Ascending aorta (tissue), 2 donors: ENCODE measurements around the gene ARSJ. TPM values are rescaled to one million over a fixed set of nuclear protein-coding genes. Genes with fewer than 3 reads are reported as not detected.

Experiments
- DNase-seq, 2 donors: peaks; one replicate each; pipeline ENCODE4 v3.0.0-alpha.2; 2019; ENCODE audit warnings: low spot score in 2 of 2
- H3K27ac ChIP-seq, 2 donors: fragments of 200-600 bp; sonication (generic); one replicate each; pipeline ENCODE4 v1.5.1; 2016 to 2017; ENCODE audit warnings: mild to moderate bottlenecking in 1 of 2
- H3K27me3 ChIP-seq: fragments of 200-600 bp; sonication (generic); one replicate; pipeline ENCODE4 v1.5.1; 2017
- H3K36me3 ChIP-seq, 2 donors: fragments of 200-600 bp; sonication (generic); one replicate each; pipeline ENCODE4 v1.5.1; 2016
- H3K4me1 ChIP-seq, 2 donors: fragments of 200-600 bp; sonication (generic); one replicate each; pipeline ENCODE4 v1.5.1; 2016 to 2017; ENCODE audit warnings: mild to moderate bottlenecking in 1 of 2
- H3K4me3 ChIP-seq, 2 donors: fragments of 200-600 bp; sonication (generic); one replicate each; pipeline ENCODE4 v1.5.1; 2016 to 2017; ENCODE audit warnings: mild to moderate bottlenecking in 1 of 2
- H3K9me3 ChIP-seq, 2 donors: fragments of 200-600 bp; sonication (generic); one replicate each; pipeline ENCODE4 v1.5.1; 2016
- CTCF ChIP-seq, 3 experiments: fragments of 200-600 bp in 2 of 3; fragments of 450-650 bp in 1 of 3; sonication (generic) in 2 of 3; IDR thresholded peaks; one replicate each; pipeline ENCODE4 v1.5.1; 2016 to 2019; ENCODE audit warnings: antibody characterized with exemption in 3 of 3, mild to moderate bottlenecking in 1 of 3, moderate library complexity in 1 of 3
- intact Hi-C: fragments of 100-400 bp; cut with DNase I; formaldehyde crosslinking; loops from one replicate; pipeline ENCODE4 v1.15.1; 2023
- total RNA-seq: library from RNA; depleted of rRNA; stranded (reverse); fragments of >200 nt; gene quantifications from one replicate; pipeline ENCODE4 v1.1.0, GENCODE V29; 2016

The ARSJ gene
- total RNA-seq, 1 donor from 2014 or later, result 14.6 TPM

- peak overlapping the region; percentile 10 to 94 for H3K27ac ChIP-seq
- DNase-seq, result no peak
- H3K9me3 ChIP-seq, result no peaks in the 10 kb centered on the region
- TF ChIP-seq CTCF (IDR thresholded peaks at IDR 0.05), result no peak
- no peaks in the 10 kb centered on the region for H3K27me3 ChIP-seq
- intact Hi-C loops, result no loop called here
- H3K36me3 ChIP-seq, result no peaks in the 10 kb centered on the region
- H3K4me1 ChIP-seq, result peaks cover 0 to 17% of the 10 kb centered on the region in 2 donors
- H3K4me3 ChIP-seq, result no peak overlapping the region
Measured at GRCh38 chr4:113981591-113981990, 2.1 kb upstream of the ARSJ start.

- no peaks in the 10 kb centered on the region for H3K36me3 ChIP-seq
- peak overlapping the region; percentile 92 to 94 for H3K27ac ChIP-seq
- H3K4me1 ChIP-seq, result peaks cover 0 to 17% of the 10 kb centered on the region in 2 donors
- H3K9me3 ChIP-seq, result no peaks in the 10 kb centered on the region
- no peak for DNase-seq
- no peaks in the 10 kb centered on the region for H3K27me3 ChIP-seq
- H3K4me3 ChIP-seq, result peak overlapping the region; percentile 74 to 80
- intact Hi-C loops, result loop anchor here (2.0 to 10.0 kb wide), 4 partner anchors 21 to 295 kb away; partner anchors contain the start of gene CAMK2D
- TF ChIP-seq CTCF (IDR thresholded peaks at IDR 0.05), result no peak
Measured at GRCh38 chr4:113979905-113980615, 613 bp upstream of the ARSJ start.

GRCh38 chr4:113978561-113979147 is 793 bp downstream of the ARSJ start:
- Histone ChIP-seq H3K9me3 (peaks cover 0 to 5% of the 10 kb centered on the region in 2 donors), H3K4me3 (peak overlapping the region; percentile 74 to 80), H3K27me3 (no peaks in the 10 kb centered on the region), H3K4me1 (peaks cover 0 to 17% of the 10 kb centered on the region in 2 donors), H3K27ac (peak overlapping the region; percentile 92 to 94), H3K36me3 (no peaks in the 10 kb centered on the region)
- intact Hi-C loops, result loop anchor here (2.0 to 10.0 kb wide), 4 partner anchors 20 to 294 kb away; partner anchors contain the start of gene CAMK2D
- no peak for TF ChIP-seq CTCF (IDR thresholded peaks at IDR 0.05)
- no peak for DNase-seq

DNA sequence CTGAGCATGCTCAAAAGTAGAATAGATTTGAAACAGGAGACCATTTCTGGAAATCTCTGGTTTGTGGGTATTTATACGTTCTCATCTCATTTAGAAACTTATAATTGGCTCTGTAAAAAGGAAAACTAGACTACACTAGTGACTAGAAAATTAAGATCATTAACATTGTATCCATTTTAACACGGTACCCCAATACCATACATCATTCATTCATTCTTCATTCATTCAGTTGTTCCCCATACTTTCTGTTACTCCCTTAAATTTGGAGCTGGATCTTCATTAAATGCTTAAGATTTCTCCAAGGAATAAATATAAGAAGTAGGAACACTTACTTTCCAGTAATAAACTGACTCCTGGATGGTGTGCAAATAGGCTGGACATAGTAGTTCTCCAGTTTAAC is 1.3 kb downstream of the ARSJ start:
- Histone ChIP-seq H3K36me3 (no peaks in the 10 kb centered on the region), H3K27me3 (no peaks in the 10 kb centered on the region), H3K9me3 (peaks cover 0 to 5% of the 10 kb centered on the region in 2 donors), H3K27ac (peak overlapping the region; percentile 92 to 94), H3K4me1 (peaks cover 0 to 17% of the 10 kb centered on the region in 2 donors), H3K4me3 (peak overlapping the region; percentile 74 to 80)
- intact Hi-C loops, result loop anchor here (2.0 to 10.0 kb wide), 4 partner anchors 19 to 294 kb away; partner anchors contain the start of gene CAMK2D
- DNase-seq, result no peak
- no peak for TF ChIP-seq CTCF (IDR thresholded peaks at IDR 0.05)

DNA sequence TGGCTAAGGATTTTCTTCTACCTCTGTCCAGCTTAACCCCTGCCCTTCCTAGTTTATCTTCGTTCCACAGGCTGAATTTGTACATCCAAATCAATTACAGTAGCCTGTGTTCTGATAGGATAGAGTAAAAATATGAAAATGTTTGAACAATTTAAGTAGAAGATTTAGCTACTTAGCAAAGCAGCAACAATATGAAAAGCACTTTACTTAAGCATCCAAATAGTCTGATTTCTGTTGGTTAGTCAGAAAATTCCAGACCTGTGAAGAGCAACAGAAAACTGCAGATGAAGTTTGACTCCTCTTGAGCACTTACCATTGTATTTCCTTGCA is 2.0 kb downstream of the ARSJ start:
- intact Hi-C loops, result loop anchor here (5.0 to 10.0 kb wide), 2 partner anchors 293 to 295 kb away; no protein-coding TSS in a partner anchor
- H3K9me3 ChIP-seq, result peaks cover 0 to 5% of the 10 kb centered on the region in 2 donors
- no peak for DNase-seq
- H3K27ac ChIP-seq, result peak overlapping the region; percentile 92 to 94
- no peaks in the 10 kb centered on the region for H3K36me3 ChIP-seq
- peaks cover 0 to 17% of the 10 kb centered on the region in 2 donors for H3K4me1 ChIP-seq
- no peaks in the 10 kb centered on the region for H3K27me3 ChIP-seq
- peak overlapping the region; percentile 74 to 80 for H3K4me3 ChIP-seq
- no peak for TF ChIP-seq CTCF (IDR thresholded peaks at IDR 0.05)
